ENCODE data around the gene FAM131C.

Gene FAM131C

GRCh38 chr1:16014509-16015482 is 58.7 kb downstream of the FAM131C start:
- DNase-seq: no peak

DNA sequence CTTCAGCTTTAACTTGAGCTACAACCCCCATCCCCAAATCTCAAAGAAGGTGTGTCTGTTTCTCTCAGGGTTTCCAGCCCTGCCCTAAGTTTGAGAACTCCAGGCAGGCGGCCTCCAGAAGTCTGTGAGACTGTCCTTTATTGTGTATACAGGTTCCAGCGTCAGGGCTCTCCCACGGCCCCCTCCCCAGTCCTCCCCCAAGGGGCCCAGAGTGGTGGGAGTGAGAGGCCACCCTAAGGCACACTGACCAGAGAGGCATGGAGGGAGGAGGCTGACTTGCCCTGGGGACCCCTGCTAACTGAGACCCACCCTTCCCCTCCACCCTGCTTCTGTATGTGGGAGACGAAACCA is 59.6 kb downstream of the FAM131C start:
- no peak for DNase-seq

DNA sequence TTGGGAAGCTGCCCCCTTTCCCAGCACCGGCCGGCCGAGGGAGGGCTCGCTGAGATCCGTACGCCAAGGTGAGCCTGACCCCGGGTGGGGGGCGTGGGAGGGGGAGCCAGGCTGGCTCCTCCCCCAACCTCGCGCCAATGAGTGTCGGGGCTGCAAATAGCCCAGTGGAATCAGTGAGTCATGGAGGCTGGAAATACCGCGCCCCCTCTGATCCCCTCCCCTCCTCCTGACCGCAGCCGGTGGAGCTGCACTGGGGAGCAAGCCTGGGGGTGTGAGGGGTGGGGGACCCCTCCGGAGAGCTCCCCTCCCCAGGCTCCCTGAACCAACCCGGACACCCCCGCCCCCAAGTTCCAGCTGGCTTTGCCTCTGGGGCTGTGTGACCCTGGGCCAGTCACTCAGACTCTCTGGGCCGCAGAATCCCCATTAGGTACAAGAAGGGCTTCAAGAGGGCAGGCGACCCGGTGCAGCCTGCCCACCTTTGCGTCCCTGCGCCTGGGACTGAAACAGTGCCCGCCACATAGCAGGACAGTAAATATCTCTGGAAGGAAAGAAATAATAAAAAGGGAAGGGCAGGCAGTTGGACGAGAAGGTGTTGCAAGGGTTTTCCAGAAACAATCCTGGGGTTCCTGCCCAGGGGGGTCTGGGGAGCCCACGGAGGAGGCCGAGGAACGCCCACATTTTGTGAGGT is 60.1 kb downstream of the FAM131C start:
- DNase-seq: peak; percentile 34

- peak; percentile 46 for DNase-seq
Observed at GRCh38 chr1:16012590-16013219, 60.7 kb downstream of the FAM131C start.

DNA sequence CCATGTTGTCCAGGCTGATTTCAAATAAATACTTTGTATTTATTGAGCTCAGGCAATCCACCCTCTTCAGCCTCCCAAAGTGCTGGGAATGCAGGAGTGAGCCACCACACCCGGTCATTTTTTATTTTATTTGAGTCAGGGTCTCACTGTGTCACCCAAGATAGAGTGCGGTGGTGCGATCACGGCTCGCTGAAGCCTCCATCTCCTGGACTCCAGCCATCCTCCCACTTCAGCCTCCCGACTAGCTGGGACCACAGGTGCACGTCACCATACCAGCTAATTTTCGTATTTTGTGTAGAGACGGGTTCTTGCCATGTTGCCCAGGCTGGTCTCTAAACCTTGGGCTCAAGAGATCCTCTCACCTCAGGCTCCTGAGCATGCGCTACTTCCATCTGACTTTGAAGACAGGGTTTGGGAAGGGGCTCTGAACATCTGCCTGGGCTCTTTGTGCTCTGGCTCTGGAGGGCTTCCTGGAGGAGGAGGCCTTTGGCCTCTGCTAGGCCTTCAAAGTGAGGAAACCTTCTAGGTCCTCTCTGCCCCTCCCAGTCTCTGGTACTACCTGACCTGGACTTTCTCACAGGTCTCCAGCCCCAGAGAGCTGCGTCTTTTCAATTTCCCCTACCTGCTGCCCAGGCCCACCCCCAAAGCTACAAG is 61.4 kb downstream of the FAM131C start:
- DNase-seq: no peak

- no peak for DNase-seq
Observed at GRCh38 chr1:16010837-16011236, 62.6 kb downstream of the FAM131C start.

DNA sequence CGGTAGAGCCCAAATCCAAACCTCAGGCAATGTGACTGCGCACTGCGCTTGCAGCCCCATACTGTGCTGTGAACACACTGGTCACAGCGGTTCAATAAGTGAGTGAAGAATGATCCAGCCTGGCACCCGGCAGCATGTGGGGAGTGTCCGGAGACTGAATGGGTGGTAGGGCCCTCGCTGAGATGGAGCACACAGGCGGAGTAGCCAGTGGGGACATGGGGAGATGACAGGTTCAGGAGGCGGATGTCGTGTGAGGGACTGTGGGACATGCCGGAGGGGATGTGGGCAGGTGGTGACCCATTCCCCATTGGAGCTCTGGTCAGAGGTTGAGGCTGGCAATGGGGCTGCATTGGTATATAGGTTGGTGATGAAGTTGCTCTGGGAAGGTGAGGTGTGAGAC is 63.8 kb downstream of the FAM131C start:
- DNase-seq: no peak

- DNase-seq: peak; percentile 92
Observed at GRCh38 chr1:16009030-16009460, 64.4 kb downstream of the FAM131C start.
